NCI-H187 (cell line): ENCODE data around the gene ABCA8.

Experiments used
- DNase-seq, 2 experiments: peaks; one replicate each; lab custom pipeline; 2025; lab: John Stamatoyannopoulos, UW

ABCA8 gene

GRCh38 chr17:68867759-68868516 lies 87.3 kb downstream of the ABCA8 start:
- DNase-seq = no peak

GRCh38 chr17:68865584-68865983 lies 89.6 kb downstream of the ABCA8 start:
- DNase-seq = no peak

- DNase-seq = no peak
These were observed 92.0 kb downstream of the ABCA8 start for GRCh38 chr17:68863091-68863652.

- peak in 1 of 2 experiments; percentile 25 for DNase-seq
These were observed 93.6 kb downstream of the ABCA8 start for GRCh38 chr17:68861602-68862001.

GRCh38 chr17:68860941-68861340 lies 94.3 kb downstream of the ABCA8 start:
- DNase-seq = no peak

- DNase-seq = no peak
These were observed 100.7 kb downstream of the ABCA8 start for GRCh38 chr17:68854452-68854851.

- no peak for DNase-seq
These were observed 101.8 kb downstream of the ABCA8 start for GRCh38 chr17:68853439-68853838.

GRCh38 chr17:68853036-68853435 lies 102.2 kb downstream of the ABCA8 start:
- DNase-seq = no peak

- DNase-seq = no peak
These were observed 103.3 kb downstream of the ABCA8 start for GRCh38 chr17:68851890-68852289.

GRCh38 chr17:68850749-68851510 lies 104.3 kb downstream of the ABCA8 start:
- no peak for DNase-seq

- DNase-seq = peak; percentile 6 to 15
These were observed 105.2 kb downstream of the ABCA8 start for GRCh38 chr17:68849673-68850610.

- DNase-seq = no peak
These were observed 107.5 kb downstream of the ABCA8 start for GRCh38 chr17:68847711-68848110.

- DNase-seq = no peak
These were observed 111.7 kb downstream of the ABCA8 start for GRCh38 chr17:68843522-68843921.

- no peak for DNase-seq
These were observed 115.1 kb downstream of the ABCA8 start for GRCh38 chr17:68840073-68840472.

- DNase-seq = no peak
These were observed 120.1 kb downstream of the ABCA8 start for GRCh38 chr17:68835071-68835470.

- DNase-seq = no peak
These were observed 120.8 kb downstream of the ABCA8 start for GRCh38 chr17:68834328-68834836.

GRCh38 chr17:68832109-68832802 lies 122.9 kb downstream of the ABCA8 start:
- DNase-seq = no peak

- no peak for DNase-seq
These were observed 124.0 kb downstream of the ABCA8 start for GRCh38 chr17:68831170-68831569.

GRCh38 chr17:68830313-68830712 lies 124.9 kb downstream of the ABCA8 start:
- DNase-seq = no peak

- DNase-seq = no peak
These were observed 126.0 kb downstream of the ABCA8 start for GRCh38 chr17:68829211-68829610.

- no peak for DNase-seq
These were observed 130.5 kb downstream of the ABCA8 start for GRCh38 chr17:68824707-68825106.
